Fibroblast of skin of left biceps (primary cell): ENCODE data around the gene PRRT4.

Experiments used
- DNase-seq, 2 experiments: peaks; one replicate each; pipeline ENCODE4 v3.0.0-alpha.2; 2013; ENCODE audit warnings: low read depth in 2 of 2

Gene PRRT4

DNA sequence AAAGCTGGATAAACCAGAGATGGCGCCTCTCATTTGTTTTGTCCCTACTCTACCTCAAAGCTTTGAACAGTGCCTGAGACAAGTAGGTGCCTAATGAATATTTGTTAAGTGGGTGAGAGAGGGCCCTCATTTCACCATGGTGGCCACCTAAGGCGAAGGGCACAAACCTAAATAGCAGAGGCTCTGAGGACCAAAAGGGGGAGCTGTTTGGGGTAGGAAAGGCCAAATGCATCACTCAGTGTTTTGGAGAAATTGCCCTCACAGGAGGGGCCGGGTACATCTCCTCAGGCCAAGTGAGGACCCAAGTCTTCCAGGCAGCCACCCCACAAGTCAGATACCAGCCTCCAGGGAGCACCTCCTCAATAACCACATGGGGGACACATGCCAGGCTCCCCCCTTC is 34.3 kb upstream of the PRRT4 start:
- no peak for DNase-seq

DNA sequence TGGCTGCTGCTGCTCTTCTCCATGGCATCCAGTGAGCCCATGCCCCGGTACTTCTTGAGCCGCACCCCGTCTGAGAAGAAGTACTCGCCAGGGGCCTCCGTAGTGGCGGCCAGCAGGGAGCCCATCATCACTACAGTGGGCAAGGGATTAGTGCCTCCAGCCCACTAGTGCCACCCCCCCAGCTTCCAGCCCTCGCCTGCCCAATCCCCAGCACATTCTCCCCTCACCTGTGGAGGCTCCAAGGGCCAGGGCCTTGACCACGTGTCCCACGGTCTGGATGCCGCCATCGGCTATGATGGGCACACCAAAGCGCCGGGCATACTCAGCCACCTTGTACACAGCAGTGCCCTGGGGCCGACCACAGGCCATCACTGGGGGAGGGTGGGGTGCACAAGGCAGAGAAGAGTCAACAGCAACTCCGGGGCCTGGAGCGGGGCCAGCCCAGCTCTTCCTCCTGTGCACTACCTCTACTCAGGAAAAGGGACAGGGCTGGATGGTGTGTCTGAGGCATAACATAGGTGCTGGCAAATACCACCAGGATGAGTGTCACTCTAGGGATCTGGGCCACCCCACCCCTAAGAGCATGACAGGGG is 33.5 kb upstream of the PRRT4 start:
- no peak for DNase-seq

DNA sequence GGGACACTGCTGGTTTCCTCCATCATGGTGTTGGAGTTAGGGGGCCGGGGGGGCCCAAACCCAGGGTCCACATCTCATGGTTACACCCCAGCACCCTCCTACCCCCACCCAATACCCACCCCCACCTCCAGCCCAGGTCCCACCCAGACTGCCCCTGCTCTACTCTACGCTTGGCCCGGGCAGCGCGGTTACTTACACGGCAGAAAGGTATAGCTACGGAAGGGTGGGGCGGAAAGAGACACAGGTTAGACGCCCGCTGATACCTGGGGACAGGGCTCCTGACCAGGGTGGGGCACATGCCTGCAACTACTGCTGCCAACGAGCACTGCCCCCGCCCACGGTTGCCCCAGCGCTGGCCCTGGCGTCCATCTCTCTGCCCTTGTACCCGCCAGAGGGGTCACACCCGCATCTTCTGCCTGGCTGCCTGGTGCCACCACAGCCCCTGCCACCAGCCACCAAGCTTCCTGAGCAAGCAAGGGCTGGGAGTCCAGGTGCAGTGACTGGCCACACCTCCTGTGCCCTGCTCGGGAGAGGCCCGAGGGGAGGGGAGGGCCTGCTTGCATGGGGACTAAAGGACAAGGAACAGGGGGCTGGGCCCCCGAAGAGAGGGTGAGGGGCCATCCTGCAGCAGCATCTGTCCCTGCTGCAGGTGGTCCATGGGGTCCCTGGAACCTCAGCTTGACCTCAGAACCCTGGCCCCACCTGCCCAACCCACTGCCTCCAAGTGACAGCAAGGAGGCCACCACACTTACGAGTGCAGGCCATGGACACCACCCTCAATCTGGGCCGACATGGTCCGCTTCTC is 32.2 kb upstream of the PRRT4 start:
- no peak for DNase-seq

DNA sequence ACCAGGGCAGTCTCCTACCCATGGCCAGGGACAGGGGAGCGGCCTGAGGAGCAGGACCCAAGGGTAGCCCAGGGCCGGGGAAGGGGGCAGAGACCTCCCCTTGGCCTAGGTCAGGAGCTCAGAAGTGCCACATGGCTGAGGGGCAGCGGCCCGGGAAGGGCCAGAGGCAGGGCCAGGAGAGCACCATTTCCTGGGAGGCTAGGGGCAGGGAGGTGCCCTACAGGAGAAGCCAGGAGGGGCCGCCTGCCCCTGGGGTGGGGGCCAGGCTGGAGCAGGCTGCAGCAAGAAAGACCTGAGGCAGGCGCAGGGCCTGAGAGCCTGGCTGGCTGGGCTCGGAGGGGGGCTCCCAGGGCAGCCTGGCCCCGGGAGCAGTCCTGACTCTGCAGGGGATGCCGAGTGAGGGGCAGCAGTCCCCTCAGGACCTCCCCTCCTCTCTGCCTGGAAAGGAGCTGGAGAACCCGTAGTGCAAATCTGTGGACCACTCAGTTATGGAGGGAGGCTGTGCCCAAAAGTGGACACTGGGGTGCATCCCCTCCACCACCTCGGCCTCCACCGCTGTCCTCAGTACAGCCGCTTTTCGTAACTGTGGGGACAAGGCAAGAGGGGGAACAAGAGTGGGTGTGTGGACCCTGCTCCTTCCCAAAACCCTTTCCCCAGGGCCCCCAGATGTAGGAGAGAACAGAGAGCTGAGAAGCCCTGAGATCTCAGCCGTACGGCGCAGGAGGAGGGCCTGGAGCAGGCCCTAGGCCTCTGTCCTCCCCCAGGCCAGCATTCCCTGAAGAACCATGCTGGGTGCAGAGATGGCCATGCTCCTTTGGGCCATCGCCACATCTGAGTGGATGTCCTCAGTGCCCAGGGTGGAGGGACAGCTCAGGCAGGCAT is 31.2 kb upstream of the PRRT4 start:
- no peak for DNase-seq

DNA sequence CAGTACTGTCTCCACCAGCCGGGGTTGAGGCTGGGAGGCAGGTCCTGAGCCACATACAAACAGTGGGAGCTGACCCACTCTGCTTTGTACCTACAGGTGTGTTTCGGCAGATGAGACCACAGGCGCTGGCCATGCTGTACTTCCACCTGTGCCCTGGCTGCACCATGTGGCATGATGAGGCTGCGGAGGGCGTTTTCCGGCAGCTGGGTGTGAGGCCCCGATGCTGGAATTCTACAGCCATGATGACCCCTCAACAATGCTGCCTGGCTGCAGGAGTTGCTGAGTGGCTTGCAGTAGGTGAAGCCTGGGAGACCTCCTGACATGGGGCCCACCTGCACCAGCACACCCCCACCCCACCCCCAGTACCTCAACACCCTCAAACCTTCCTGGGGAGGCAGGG is 30.3 kb upstream of the PRRT4 start:
- no peak for DNase-seq

DNA sequence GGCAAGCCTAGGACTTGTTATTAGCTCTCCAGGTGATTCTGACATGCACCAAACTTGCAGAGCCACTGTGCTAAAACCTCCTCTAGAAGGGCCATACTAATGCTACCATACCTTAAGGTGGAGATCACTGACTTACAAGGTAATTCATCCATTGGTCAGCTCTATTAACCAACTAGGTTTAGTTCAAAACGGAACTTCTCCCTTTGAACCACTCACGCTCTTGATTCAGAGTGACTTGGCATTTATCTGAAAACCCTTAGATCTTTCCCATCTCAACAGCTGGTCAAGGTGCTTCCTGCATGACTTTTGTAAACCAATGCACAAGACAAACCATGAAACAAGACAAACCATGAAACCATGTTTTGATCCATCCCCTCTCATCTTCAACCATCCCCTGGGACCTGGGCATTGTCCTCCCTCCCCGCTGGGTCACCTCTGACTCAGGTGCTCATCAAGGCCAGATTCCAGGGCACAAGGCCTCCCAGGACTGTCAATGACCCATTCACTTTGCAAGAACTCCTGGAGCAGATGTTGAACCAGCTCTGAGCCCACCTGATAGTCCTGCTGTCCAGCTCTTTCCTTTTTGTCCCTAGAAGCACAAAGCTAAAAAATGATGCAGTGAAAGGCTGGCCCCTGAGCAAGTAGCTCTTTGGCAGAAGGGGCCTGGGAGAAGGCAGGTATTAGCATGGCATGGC is 29.5 kb upstream of the PRRT4 start:
- DNase-seq = no peak

DNA sequence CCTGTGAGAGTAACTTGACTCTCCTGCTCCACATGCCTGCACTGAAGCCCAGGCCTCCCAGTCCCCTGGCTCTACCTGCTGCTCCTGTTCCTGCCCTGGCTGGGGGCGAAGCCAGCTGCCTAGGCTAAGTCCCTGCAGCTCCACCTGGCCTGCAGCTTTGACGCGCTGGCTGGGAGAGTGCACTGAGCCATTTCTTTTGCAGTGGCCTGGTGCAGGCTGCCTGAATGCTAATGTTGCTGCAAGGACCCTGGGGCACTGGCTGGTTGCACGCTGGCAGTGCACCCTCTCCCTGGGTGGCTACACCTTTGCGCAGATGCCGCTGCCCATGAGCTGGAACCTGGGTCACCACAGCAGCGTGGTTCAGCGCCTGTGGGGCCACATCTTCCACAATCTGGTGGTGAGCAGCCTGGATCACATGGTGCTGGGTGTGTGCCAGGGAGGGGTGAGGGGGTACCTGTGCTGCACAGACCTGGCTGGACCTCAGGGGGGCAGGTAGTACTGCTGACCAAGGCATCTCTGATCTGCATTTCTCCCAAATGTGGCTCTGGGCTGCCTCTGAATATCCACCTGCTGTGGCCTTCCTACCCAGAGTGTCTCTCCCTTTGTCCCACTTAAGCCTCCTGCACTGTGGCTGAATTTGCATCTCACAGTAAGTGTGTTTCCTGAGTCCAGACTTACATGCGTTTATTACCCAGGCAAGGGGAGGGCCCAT is 28.3 kb upstream of the PRRT4 start:
- no peak for DNase-seq

DNA sequence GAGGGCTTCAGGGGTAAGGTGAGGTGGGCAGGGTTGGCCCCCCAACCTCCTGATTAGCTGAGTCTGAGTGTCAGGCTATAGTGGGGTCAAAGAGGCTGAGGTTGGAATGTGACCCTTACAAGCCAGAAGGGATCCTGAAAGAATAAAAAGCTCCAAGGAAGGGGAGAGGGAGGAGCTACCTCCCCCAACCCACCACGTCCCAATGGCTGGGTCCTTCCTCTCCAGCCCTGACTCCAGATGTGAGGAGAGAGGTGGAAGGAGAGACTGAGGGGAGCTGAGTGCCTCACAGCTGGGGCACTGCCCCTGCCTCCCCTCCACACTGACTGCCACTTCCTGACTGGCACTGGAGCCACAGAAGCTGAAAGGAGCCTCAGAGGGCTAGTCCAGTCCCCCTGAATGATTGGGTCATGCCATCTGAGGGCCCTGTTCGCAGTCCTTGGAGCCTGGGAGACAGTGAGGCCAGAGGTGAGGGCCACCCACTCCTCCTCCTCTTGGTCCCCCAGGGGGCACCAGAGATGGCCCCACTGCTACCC is 27.7 kb upstream of the PRRT4 start:
- no peak for DNase-seq

DNA sequence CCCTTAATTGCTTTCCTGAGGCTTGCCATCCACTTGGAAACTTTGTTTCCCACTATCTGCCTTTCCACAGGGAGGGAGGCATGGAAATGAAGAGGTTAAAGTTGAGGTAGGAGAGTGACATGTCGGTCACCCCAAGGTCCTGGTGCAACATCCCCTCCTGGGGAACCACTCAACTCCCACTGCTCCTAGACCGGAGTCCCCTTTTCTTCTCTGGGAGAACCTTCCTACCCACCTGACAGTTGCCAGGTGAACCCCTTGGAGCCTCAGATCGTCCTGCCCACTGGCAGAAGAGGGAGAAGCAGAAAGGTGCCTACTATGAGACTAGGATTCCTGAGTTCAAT is 26.6 kb upstream of the PRRT4 start:
- DNase-seq = no peak

DNA sequence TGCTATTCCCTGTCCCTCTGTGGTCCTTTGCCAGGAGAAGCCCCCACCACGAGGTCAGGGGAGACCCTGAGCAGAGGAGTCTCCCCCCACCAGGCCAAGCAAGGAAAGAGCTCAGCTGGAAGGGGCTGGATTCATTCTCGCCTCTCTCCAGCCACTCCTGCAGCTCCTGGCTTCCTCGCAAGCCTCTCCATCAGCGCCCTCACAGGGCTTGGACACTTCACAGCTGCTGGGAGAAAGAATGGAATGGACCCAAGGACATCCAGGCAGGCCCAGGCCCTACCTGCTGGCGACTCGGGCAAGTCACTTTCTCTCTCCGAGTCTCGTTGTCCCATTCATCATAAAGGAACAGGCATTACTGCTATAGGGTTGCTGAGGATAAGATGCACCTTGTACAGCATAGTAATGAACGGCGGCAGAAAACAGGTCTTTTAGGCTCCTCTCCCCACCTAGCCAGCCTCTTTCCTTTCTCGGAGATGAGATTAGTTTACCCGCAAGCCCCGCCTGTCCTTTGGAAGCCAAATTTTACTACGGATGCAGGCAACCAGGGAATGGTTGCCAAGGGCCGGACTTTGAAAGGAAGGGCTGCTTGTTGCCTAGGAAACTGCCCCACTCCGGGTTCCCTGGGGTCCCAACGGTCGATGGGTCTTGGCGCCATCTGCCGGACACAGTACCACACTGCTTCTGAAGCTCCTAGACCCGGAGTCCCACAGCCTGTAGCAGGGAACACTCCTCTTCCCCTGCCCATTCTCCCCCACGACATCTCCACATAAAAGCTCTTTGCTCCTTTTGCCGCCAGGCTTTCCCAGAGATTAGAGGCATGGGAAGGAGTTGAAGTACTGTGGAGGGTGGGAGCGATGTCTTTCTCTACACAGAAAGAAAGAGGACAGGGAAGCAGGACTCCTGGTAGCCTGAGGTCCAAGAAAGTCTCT is 26.0 kb upstream of the PRRT4 start:
- DNase-seq = peak in 1 of 2 experiments; percentile 33

DNA sequence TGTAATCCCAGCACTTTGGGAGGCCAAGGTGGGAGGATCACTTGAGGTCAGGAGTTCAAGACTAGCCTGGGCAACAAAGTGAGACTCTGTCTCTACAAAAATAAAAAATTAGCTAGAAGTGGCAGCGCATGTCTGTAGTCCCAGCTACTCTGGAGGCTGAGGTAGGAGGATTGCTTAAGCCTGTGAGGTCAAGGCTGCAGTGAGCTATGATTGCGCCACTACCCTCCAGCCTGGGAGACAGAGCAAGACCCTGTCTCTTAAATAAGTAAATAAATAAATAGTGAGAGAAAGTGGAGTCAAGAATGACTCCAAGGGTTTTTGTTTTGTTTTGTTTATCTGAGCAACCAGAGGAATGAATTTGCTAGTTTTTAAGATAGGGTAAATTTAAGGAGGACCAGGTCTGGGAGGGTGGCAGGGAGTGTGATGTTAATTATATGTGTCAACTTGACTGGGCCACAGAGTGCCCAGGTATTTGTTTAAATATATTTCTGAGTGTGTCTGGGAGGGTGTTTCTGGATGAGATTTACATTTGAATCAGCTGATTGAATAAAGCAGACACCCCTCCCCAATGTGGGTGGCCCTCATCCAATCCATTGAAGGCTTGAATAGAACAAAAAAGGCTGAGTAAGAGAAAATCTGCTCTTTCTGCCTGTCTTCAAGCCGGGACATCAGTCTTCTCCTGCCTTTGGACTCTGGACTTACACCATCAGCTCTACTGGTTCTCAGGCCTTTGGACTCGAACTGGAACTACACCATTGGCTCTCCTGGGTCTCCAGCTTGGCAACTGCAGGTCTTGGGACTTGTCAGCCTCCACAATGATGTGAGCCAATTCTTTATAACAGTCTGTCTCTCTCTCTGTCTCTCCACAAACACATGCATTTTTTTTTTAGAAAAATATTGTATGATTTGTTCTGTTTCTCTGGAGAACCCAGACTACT is 24.8 kb upstream of the PRRT4 start:
- DNase-seq = no peak

DNA sequence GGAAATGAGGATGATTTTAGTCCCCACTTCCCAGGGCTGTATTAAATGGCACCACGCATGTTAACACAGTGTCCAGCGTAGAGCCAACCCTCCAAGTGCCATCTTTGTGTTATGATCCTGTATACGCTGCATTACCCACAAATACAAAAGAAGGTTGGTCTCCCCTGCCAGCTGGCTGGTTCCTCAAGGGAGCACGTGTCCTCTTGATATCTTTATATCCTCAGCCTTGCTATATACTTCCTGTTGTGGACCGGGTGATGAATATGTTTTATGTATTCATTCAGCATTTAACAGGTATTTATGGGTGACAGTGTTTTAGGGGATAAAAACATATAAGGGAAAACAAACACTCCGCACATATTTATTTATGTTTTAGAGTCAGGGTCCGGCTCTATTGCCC is 23.2 kb upstream of the PRRT4 start:
- no peak for DNase-seq

DNA sequence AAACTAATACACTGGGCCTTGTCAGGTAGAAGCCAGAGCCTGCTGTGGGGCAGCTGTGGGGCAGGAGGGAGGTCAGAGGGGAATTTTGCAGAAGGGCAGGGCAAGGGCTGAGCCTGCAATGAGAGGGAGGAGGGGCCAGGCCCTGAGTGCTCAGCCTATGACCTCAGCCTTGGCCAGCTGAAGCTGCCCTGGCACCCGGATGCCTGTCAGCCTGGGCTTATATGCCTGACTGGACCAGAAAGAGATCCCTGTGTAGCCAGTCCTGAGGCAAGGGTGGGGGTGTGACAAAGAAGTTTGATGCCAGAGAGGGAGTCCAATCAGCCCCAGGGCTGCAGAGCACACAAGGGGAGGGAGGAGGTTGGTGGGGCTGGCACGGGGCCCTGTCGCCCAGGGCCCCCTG is 22.3 kb upstream of the PRRT4 start:
- DNase-seq = no peak

DNA sequence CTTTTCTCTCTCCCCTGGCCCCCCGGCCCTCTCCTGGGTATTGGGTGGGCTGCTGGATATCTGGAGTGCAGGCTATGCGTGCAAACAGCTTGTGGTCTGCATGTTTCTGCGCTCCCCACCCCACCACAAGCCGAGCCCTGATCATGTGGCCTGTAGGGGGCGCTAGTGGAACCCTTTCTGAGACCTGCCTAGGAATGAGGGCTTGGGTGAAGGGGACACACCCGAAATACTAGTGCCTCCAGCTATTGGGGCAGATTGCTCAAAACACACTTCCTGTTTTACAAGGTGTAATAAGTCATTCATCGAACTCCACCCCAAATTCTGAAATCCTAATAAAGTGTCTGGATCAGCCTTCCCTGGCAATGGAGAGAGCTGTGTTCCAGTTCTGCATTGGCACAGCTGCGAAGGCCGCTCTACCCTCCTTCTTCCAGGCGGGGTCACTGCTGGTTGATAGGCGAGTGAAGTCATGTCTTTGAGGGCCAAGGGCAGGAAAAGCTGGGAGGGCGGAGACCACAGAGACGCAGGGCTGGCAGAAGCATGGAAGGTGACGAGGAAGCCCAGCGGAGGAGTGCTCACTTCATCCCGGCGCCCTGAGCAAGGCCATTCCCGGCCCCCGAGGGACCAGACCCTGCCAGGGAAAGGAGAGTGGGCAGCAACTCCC is 19.8 kb upstream of the PRRT4 start:
- DNase-seq = no peak

DNA sequence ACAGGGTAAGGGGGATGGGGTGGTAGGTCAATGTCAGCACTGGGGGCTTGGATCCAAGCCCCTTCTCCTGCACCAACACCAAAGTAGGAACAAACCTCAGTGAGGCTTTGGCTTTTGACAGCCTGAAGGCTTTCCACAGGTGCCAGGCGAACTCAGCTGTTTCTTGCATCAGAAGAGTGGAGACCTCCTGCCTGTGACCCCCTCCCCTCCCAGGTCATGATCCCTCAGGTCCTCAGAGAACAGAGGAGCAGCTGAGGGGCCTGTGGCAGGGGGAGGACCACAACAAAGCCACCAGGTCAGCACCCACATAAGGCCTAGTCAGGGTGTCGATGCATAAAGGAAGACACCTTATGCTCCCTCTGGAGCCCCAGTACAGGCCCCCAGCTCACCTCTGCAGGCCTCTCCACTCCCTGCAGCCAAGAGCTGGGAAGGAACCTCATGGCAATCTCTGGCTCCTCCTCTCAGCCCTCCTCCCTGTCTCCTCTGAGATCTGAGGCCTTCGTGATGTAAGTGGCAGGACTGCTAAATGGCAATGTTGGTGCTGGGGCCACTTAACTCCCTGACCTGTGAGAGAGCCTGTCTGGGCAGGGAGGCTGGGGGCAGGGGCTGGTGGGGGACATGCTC is 19.1 kb upstream of the PRRT4 start:
- DNase-seq = no peak

DNA sequence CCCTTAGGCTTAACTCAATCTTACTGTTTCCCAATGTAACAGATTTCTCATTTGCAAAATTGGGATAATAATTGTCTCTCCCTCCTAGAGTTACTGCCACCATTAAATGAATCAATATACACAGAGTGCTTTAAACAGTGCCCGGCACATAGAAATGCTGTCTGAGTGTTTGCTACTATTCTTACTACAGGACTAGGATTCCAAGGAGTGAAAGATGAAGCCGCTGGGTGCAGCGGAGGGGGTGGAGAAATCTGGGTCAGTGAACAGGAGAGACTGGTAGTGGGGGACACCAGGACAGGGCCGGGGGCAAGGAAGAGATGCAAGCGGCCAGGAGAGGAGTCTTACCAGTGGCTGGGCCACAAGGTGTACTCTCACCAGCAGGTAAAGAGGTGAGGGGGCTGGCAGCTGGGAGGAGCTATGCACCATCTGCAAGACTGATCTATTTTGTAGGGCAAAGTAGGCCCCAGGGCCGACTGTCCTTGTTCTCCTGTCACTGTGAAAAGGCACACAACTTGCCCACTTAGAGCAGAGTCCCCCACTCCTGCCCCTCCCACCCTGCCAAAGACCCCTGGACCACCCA is 18.5 kb upstream of the PRRT4 start:
- no peak for DNase-seq

DNA sequence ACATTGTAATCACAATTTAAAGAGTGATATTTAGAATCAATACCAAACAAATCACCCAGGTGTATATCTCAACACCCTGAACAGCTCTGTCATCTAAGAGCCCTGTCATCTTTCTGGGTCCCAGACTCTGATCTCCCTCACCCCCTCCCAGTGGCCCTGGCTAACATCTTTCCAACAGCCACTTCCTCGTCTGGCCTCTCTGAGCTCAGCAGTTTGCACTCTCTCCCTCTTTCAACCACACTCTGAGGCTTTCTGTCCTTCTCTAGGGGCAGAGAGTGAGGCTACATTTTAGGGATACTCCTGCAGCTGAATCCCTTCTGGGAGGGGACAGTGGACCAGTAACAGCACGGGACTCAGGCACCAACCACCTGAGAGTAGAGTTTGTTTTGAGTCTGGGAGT is 17.1 kb upstream of the PRRT4 start:
- DNase-seq = no peak

DNA sequence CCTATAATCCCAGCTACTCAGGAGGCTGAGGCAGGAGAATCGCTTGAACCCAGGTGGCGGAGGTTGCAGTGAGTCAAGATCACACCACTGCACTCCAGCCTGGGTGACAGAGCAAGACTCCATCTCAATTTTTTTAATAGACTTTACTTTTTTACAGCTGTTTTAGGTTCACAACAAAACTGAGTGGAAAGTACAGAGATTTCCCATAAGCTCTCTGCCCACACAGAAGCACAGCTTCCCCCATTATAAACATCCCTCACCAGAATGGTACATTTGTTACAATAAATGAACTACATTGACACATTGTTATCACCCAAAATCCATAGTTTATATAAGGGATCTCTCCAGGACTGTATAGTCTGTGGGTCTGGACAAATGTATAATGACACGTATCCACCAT is 14.6 kb upstream of the PRRT4 start:
- DNase-seq = no peak
